Hypothalamus (tissue), 51 donors: ENCODE data around the gene RAB2B.

ENCODE experiments used
- DNase-seq, 51 donors: peaks; one replicate each; lab custom pipeline; 2025; lab: John Stamatoyannopoulos, UW

RAB2B gene

DNA sequence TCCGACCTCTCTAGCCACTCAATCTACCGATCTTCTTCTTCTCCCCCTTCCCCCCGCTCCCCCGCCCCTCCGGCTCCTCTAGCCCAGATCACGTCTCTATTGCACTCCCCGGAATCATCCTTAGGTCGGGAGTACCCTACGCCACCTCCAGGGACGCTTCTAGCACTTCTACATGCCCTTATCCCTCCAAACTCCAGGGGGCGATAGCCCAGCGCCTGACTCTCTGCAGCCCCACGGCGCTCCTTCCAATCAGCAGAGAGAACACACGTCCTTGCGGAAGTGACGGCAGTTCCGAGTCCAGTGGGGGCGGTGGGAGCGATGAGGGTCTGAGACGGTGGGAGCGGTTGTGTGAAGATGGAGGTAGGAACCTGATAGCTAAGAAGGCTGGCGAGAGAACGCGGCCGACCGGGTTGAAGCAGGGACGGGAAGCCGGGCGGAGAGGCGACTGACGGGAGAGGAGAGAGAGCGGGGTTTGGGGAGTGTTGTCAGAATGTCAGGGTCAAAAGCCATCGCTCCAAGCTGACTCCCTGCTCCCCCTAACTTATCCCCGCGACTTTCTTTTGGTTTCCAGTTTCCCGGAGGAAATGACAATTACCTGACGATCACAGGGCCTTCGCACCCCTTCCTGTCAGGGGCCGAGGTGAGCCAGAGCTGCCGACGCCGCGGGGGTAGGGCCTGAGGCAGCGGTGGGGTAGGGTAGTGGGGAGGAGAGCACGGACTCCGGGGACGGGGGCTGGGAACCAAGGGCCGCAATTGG is at the start of gene RAB2B, which contains the start of gene TOX4:
TSS of gene RAB2B (minus strand) at position 35 of the 757 bp plus-strand sequence. CDS start 87 bp downstream, outside the sequence.
TSS of gene TOX4 (plus strand) at position 271 of the 757 bp plus-strand sequence. CDS start at position 355, 84 bp downstream.
- DNase-seq = peak; percentile 81 to 99 (median 95)

GRCh38 chr14:21525962-21526671 is 49.4 kb upstream of the RAB2B start, which contains the start of gene SALL2:
SALL2 (minus strand) TSS chr14:21526346; CDS start chr14:21526127, 219 bp downstream.
- DNase-seq = peak in 49 of 51 donors; percentile 13 to 90 (median 72)

DNA sequence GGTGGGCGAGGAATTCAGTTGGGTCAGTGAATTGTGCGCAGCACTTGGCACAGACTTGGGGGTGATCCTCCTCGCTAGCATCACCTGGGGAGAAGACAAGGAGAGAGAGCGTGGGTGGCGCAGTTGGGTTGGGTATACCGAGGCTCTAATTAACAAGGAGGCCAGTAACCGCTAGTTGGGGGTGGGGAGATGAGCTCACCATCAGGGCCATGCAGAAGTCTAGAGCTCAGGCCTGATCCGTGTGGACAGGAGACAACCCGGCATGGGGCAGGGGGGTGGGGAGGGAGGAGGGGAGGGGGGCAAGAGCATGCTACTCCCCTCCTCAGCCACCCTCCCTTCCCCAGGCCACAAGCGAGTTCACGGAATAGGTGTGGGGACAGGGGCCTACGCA is 48.8 kb upstream of the RAB2B start:
- DNase-seq = peak in 21 of 51 donors; percentile 5 to 54 (median 23)

DNA sequence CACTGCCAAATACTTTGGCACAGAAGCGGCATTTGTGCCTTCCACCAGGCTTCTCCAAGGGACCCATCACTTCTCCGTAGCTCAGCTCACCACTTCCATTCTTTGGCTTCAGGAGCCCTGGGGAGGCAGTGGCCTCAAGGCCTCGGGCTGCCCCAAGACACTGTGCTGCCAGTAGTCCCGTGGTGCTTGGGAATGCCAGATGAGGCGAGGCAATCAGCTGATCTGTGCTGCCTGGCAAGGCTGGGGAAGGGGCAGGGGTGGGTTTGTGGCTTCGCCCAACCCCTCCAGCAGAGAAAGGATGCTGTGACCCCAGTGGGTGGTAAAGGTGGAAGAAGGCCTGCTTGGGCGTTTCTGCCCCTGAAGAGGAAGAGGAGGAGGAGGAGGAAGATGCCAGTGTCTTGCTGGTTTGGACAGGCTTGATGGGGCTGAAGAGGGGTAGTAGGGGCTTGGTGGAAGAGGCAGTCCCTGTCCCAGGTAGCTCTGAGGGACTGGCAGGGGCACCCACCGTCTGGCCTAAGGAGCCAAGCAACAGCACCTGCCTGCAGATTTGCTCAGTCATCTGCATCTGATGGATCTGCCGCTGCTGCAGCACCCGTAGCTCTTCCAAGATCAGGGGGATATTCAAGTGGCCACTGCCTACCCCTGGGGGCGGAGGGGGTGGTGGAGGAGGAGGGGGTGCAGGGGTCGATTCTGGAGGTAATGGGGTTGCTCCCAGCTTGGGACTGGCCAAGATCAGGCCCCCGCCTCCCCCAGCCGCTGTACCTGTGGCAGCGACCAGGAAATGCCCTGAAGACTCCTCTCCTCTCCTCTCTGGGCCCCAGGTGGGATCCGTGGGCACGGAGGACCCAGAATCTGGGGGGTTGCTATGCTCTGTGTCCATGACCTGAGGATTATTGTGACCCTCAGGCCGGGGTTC is 48.1 kb upstream of the RAB2B start:
- peak in 21 of 51 donors; percentile 7 to 49 (median 18) for DNase-seq

- no peak for DNase-seq
These were observed 46.4 kb upstream of the RAB2B start for GRCh38 chr14:21523203-21523602.

DNA sequence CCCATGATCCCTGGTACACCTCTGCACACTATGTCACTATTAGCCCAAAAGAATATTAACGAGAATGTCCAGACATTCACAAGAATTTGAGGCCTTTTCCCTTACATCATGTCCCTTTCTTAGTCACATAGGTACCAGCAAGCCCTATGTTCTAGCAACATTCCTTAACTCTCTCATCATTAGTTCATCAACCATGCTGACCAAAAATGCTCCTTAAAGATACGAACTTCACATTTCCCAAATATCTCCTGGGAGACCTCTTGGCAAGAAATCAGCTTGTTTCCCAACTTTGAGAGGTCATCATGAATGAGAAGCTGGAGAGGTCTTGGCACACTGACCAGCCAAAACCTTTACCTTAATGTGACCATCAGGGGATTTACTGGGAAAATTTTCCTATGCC is 44.7 kb upstream of the RAB2B start:
- no peak for DNase-seq

- DNase-seq = no peak
These were observed 44.0 kb upstream of the RAB2B start for GRCh38 chr14:21520767-21521166.

GRCh38 chr14:21518725-21519124 is 42.0 kb upstream of the RAB2B start:
- DNase-seq = no peak

GRCh38 chr14:21514341-21514740 is 37.6 kb upstream of the RAB2B start:
- no peak for DNase-seq

DNA sequence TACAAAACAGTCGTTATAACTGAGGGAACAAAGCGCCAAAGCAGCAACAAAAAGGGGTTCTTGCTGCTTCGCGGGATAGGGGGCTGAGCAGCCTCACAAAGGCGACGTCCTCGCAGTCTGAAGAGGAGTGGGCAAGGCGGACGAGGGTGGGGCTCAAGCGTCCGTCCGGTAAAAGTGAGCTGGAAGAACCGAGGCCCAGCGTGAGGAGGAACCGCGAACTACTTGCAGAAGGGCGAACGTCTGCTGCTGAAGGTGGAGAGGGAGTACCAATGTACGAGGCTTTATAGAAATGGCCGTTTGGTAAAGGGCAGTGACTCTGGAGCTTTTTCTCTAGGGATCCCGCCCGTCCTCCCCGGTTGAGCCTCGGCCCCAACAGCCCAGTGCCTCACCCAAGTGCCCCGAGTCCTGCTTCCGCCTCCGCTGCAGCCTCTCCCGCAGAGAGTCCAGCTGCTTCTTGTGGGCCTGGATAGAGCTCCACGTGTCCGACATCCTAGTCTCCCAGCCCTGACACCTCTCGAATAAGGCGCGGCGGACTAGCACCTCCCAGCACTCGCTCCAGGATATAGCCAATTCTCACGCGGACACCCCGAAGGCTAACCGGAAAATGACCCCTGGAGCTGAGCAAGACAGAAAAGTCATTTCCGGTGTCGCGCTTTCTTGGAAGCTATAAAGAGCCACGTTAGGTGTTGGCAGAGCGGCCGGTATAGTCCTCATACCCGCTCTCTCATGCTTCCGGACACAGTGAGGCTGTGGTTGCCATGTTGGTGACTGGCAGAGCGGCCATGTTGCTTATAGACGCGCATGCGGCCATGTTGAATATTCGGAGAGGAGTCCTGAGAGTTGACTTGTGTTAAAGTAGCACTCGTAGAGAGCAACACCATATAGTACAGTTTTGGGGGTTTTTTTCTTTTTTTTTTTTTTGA is 34.2 kb upstream of the RAB2B start, which contains the start of gene METTL3:
TSS of gene METTL3 (minus strand) at position 606 of the 923 bp plus-strand sequence. CDS start at position 489, 117 bp downstream.
- peak; percentile 38 to 99 (median 94) for DNase-seq

- DNase-seq = no peak
These were observed 32.8 kb upstream of the RAB2B start for GRCh38 chr14:21509432-21510143.

DNA sequence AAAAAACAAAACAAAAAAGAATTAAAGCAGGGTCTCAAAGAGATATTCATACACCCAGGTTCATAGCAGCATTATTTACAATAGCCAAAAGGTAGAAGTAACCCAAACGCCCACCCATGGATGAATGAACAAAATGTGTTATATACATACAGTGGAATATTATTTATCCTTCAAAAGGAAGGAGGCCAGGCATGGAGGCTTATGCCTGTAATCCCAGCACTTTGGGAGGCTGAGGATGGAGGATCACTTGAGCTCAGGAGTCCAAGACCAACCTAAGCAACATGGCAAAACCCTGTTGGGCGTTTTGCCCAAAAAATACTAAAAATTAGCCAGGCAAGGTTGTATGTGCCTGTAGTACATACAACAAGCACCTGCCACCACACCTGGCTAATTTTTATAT is 29.8 kb upstream of the RAB2B start:
- DNase-seq = no peak

- DNase-seq = no peak
These were observed 28.3 kb upstream of the RAB2B start for GRCh38 chr14:21505012-21505553.

GRCh38 chr14:21503376-21503775 is 26.6 kb upstream of the RAB2B start:
- no peak for DNase-seq

DNA sequence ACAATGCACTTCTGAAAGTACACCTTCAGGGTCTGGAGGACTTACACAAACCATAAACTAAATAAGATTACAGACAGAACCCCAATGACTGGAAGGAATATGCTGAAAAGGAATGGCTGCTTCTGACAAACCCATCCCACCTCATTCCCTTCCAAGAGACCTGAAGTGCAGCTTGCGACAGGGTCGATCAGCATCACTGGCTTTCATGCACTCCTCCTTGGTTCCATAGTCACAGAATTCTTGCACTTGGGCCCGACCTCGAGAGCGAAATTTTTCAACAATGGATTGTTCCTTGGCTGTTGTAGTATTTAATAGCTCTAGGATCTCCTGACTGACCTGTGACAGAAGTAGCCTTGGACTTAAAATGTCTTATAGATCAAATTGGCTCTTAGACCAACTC is 24.8 kb upstream of the RAB2B start:
- no peak for DNase-seq

DNA sequence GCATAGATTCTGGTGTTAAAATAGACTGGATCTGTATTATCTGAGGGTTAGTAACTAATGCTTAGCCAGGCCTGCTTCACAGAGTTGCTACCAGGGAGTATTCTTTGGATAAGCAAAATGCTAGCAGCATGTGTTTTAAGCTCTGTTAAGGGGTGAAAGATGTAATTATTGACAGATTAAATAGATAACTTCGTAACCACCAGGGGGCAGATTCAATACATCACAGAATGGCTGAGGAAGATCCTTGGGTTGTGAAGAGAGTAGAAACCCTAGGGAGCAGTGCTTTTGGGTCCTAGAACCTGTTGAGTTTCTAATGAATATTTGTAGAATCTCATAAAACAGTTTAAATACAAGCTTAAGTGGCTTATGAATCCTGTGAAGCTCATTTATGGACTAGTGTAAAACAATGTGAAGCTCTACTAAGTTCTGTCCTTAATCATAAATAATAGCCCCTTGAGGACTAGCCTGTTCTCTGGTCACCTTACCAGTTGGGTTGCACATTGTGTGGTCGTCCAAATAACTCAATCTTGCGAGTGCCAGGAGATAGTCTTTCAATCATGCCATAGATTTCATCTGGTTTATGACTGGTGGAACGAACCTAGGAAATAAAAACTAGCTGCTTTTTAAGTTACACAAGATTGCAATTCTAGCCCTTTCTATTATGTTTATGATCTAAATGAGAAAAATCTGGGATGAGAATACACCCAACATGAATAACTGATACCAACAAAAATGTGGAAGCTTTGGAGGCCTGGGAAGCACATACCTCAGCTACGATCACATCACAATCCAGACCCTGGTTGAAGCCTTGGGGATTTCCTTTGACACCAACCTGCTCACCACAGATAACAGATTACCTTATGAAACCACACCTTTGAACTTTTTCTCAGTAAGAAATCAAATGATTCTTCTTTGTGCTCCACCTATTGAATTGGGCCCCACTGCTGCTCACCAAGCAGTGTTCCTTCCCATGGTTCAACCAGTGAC is 22.1 kb upstream of the RAB2B start:
- DNase-seq = peak in 4 of 51 donors; percentile 2 to 25 (median 8)

GRCh38 chr14:21496453-21496852 is 19.7 kb upstream of the RAB2B start:
- DNase-seq = no peak
